ENCODE data around the gene PDE3A. TPM values are rescaled to one million over a fixed set of nuclear protein-coding genes. Genes with fewer than 3 reads are reported as not detected.
A peak's percentile ranks its signal among the peaks of the same experiment; 100 is the strongest.

The PDE3A gene
- total RNA-seq, 1 donor from 2014 or later: 0.29 TPM

DNA sequence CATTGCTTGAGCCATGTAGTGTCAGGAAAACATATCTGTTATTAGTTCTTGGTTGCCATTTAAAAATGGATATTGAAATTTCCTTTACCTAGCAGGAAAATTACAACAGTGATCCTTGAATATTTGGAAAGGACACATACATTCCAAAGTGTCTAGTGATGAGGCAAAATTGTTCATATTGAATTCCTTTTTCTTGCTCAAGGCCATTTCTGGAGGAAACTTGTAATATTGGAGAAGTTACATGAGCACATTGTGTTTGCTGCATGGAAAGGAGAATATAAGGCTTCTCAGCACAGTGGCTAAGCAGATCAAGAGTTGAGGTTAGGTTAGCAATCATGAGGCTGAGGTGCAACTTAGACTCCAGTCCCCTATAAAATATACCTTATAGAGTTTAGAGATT lies 121.9 kb downstream of the PDE3A start:
- no peak for DNase-seq (ENCODE audit: low read depth)

- no peak for DNase-seq (ENCODE audit: low read depth)
These were observed 123.0 kb downstream of the PDE3A start for GRCh38 chr12:20491290-20491689.

DNA sequence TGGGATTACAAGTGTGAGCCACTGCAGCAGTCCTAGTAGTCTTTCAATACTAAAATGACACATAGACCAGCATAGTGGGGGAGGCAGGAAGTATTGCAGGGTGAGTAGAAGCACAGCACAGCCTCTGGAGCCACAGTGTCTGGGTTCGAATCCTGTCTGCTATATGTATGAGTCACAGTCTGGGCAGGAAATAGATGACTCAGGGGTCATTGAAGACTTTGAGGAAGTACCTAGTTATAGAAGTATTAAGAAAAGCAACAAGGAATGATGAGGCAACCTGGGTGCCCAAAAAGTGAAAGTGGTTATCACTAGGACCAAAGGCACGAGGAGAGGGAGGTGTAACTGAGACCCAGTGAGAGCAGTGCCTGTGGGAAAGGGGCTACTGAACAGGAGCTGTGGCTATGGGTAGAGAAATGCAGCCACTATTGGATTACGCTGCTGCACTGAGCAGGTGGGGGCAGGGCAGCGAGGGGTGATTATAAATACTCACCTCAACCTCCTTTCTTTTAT lies 124.0 kb downstream of the PDE3A start:
- DNase-seq (ENCODE audit: low read depth): no peak

- no peak for DNase-seq (ENCODE audit: low read depth)
These were observed 125.6 kb downstream of the PDE3A start for GRCh38 chr12:20493934-20494333.

- DNase-seq (ENCODE audit: low read depth): no peak
These were observed 126.5 kb downstream of the PDE3A start for GRCh38 chr12:20494851-20495250.

DNA sequence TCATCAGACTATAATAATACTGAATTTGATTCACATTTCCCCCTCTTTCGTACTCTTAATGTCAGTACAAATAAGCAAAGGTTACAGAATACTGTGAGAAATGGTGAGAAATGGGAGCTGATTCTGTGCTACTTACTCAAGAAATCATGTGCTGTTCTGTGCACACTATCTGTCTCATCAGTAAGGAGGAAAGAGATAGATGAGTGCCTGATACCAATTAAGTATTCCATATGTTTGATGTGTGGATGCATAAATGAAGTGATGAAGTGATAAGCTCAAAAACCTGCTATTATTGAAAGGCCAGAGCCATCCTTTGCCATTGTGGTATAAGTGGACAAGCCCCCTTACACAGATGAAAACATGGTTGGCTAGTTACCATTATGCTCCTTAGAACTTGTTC lies 127.7 kb downstream of the PDE3A start:
- DNase-seq (ENCODE audit: low read depth): no peak

DNA sequence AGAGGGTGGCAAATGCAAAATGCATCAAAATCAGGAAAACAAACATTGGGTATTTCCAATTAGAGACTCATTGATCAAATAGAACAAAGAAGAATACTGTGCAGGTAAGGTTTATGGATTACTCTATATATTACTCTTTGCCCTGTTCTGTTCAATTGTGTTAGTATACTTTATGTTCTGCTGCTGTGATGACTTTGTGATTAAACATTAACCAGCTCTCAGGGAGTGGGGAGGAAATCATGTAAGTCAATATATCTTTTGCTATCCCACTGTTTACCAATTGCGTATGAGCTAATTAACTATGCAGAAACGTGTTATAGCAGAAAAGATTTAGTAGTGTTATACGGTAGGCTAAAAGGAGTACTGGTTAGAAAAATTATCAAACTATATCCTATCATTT lies 129.4 kb downstream of the PDE3A start:
- no peak for DNase-seq (ENCODE audit: low read depth)

- no peak for DNase-seq (ENCODE audit: low read depth)
These were observed 133.6 kb downstream of the PDE3A start for GRCh38 chr12:20501958-20502357.

DNA sequence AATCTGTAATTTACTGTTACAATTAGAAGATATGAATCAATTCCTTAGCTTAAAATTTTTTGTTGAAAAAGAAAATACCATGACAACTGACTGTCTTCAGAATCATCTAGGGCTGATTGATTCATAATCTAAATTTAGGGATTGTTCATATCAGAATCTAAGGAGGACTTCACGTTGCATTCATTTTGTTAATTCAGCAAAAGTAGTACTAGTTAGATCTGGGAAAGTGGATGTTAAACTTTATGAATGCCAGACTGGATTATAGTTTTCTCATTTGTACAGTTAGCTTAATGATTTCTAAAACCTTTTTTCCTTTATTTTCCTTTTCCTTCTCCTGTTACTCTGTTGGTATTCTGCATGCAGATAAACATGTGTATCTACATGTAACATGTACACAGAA lies 135.5 kb downstream of the PDE3A start:
- DNase-seq (ENCODE audit: low read depth): no peak

GRCh38 chr12:20505056-20505455 lies 136.7 kb downstream of the PDE3A start:
- DNase-seq (ENCODE audit: low read depth): no peak

DNA sequence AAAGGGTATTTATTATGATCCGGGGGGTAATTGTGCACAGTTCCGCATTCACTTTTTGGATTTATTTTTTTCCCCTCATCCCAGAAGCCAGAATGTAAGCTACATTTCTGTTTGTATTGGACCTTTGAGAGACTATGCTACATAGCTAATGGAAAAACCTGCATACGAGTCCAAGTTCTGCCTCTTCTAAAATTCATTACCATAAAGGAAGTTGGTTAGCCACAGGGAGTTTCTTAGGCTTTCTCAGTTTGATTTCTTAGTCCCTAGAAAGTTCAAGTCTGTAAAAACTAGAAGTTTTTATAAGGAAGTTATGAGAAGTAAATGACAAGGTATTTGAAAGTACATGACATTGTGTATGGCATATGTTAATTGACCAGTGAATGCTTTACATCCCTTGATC lies 138.7 kb downstream of the PDE3A start:
- DNase-seq (ENCODE audit: low read depth): no peak

DNA sequence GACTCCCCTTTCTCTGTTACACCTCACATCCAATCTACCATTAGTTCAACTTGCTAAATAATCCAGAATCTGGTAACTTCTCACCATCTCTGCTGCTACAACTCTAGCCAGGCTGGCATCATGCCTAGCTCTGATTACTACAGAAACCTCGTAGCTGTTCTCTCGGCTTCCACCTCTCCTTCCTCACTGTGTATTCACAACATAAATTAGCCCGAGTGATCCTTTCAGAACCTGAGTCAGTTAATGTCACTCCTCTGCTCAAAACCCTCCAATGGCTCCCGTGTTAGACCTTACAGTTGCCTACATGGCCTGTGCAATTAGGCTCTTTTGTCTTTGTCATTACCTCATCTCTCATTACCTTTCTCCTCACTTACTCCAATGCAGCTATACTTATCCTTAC lies 139.4 kb downstream of the PDE3A start:
- no peak for DNase-seq (ENCODE audit: low read depth)

DNA sequence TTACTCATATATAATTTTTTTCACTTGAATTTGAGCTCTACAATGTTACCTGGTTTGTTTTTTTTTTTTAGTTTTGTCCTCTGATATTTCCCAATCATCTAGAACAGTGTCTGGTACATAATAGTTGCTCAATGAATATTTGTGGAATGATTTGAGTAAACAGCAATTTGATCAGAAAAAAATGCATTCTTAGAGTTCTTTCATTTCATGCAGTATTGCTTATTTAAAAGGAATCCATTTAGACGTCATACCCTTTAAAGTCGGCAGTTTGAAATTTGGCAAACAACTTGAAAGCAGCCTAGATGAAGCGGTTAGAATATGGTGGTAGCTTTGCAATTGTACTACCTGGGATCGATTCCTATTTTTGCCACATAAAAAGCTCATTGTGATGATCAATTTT lies 140.0 kb downstream of the PDE3A start:
- DNase-seq (ENCODE audit: low read depth): no peak

DNA sequence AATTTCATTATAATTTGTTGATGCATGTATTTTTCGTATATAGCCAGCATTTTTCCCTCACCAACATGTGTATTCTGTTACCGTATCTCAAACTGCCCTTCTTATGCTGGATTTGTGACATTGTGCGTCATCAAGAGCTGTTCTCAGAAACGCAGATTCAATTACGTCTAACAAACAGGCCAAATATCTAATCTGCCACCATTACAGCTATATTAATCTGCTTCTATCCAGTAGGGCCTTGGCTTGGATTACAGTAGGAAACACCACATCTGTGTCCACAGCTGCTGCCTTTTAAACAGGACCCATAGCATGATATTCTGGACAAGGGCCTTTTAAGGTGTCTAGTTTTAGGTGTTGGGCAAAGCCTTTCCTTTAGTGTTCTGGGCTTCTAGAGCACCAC lies 140.6 kb downstream of the PDE3A start:
- no peak for DNase-seq (ENCODE audit: low read depth)

GRCh38 chr12:20510811-20511210 lies 142.5 kb downstream of the PDE3A start:
- DNase-seq (ENCODE audit: low read depth): no peak

- DNase-seq (ENCODE audit: low read depth): no peak
These were observed 144.9 kb downstream of the PDE3A start for GRCh38 chr12:20513189-20513588.

GRCh38 chr12:20514598-20514997 lies 146.3 kb downstream of the PDE3A start:
- no peak for DNase-seq (ENCODE audit: low read depth)

DNA sequence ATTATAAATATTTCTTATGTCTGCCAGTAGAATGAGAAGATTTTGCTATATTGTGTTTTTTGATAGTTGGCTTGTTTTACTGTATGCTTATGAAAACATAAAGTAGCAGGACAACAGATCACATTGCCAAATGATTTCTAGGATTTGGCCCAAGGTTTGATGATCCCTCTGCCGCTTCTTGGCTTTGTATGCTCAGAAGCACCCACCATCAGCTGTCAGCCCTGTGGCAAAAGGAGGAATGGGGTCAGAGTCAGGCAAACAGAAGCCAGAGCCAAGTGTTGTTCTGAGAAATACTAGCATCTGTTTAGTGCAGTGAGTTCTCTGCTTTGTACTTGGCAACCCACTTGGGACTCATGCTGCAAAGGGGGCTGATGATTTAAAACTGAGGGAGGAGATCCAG lies 152.2 kb downstream of the PDE3A start:
- peak; percentile 54 for DNase-seq (ENCODE audit: low read depth)

DNA sequence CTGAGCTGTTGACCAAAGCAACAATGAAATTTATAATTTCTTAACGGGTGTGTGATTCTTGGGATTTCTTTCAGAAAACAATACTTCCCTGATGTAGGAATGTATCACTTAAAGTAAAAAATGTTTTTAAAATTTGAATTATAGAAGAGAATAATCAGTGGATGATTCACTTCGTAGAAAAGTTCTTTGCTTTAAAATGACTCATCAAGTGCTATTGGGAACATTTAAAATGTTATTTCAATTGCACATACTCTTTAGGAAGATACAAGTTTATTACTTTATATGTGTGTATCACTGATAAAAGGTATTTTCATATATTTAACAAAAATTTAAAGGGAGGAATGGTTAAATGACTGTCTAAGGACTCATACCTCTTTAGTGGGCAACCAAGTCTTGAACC lies 155.3 kb downstream of the PDE3A start:
- no peak for DNase-seq (ENCODE audit: low read depth)

DNA sequence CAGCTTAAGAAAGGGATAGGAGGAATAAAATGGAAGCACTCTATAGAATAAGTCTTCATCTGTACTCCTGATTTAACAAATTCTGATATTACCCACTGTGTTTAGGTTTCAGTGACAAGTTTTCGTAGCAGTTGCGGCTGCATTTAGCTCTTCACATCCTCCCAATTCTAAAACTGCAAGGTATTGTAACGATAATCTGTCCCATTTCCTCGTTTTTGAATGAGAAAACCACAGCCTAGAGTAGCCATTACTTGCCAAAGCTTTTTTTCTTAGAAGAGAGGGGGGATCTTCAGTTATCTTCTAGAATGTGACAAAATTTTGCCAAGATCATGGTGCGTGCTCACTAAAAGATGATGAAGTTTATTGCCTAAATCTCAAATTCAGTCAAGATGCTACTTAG lies 155.8 kb downstream of the PDE3A start:
- no peak for DNase-seq (ENCODE audit: low read depth)

DNA sequence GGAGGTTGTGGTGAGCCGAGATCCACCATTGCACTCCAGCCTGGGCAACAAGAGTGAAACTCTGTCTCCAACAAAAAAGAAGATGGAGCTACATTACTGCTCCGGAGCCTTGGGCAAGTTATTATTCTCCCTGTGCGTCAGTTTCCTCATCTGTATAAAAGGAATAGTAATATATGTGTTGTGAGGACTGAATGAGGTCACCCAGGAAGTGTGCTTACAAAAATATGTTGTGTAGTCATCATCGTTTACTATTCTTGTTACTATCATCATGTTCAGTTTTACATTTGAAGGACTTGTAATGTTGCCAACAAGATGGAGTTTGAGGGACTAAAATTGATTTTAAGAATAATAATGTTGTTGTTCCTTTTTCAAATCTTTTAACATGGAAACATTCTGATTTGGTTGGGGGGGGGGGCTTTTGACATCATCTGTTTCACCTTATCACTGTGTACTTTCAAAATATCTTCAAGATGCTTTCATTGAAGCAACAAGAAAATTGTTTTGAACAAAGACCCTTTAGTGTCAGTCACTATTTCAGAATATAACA lies 156.8 kb downstream of the PDE3A start:
- DNase-seq (ENCODE audit: low read depth): no peak

DNA sequence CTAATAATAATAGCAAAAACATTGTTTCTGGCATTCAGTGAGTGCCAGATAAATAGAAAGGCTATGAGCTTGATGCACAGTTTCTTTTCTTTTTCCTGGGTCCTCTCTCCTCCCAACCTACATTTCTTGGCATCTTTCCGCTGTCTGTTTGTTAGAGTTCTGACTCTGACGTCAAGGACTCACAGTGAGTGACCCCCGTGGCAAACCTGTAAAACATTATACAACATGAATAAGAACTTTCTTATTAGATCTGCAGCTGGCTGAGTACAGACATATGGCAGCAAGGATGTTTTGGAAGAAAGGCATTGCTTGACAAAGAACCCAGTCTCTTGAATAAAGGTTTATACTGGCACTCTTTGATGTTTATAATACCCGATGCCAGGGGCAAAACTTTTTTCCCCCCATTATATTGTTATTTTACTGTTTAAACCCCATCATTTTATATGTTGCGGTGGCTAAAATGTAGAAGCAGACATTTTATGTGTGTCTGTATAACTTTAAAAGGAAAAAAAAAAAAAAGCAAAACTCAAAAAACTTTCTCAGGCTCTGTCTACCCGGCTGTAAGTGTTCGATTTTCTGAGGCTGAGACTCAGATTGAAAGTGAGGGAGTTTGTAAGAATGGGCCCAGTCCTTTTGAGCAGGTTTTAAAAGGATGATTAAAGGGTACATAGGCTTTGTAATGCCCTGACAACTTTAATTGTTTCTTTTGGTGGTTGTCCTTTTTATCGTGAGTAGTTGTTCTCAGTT lies 159.3 kb downstream of the PDE3A start:
- DNase-seq (ENCODE audit: low read depth): no peak

DNA sequence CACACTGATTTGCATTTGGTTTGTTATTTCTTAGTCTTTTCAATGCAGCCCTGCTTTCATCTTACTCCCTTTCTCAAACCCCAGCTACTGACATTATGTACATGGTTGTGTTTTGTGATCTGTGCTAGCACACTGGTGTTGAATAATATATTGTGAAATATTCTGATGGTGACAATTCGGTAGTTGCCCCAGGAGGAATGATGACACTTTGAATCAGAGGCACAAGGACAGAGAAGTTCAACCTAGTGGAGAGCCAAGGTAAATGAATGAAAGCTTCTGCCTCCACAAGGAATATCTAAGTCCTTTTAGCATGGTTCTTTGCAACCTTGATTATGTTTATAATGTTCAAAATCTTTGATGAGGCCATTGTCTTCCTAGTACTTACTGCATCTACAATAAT lies 159.9 kb downstream of the PDE3A start:
- no peak for DNase-seq (ENCODE audit: low read depth)

Measured in myocyte (in vitro differentiated cells).